Panc1 (cell line): ENCODE data around the gene LOXL1. TPM values are rescaled to one million over a fixed set of nuclear protein-coding genes. Genes with fewer than 3 reads are reported as not detected.

Source experiments
- ATAC-seq: fragments of 200-7000 bp; cut with Tn5 transposase; 2 replicates; pipeline ENCODE4 v1.9.1; 2020; ENCODE audit warnings: mild to moderate bottlenecking, moderate library complexity
- BruUV-seq: library from RNA; stranded (reverse); fragments of 400-500 nt; replicated peaks from 2 replicates; lab custom pipeline; 2021; lab: Mats Ljungman, UMichigan
- CTCF ChIA-PET: fragments of 300-600 bp; sonication (Branson Sonifier 250); formaldehyde crosslinking; loops from one replicate; lab custom pipeline; 2022; ENCODE audit warnings: antibody characterized with exemption; lab: Charles Lee
- POLR2A ChIA-PET: fragments of 300-600 bp; sonication (Branson Sonifier 250); formaldehyde crosslinking; loops from one replicate; lab custom pipeline; 2022; ENCODE audit warnings: antibody characterized with exemption; lab: Charles Lee
- DNase-seq: peaks from one replicate; pipeline ENCODE4 v3.0.0-alpha.2; 2010; ENCODE audit warnings: low read depth, low spot score
- H3K27ac ChIP-seq: 2 replicates; pipeline ENCODE4 v1.5.1; 2011; ENCODE audit warnings: mild to moderate bottlenecking, low read length, inconsistent platforms
- H3K27me3 ChIP-seq: fragments of 200-500 bp; sonication (Bioruptor generic); 2 replicates; pipeline ENCODE4 v1.6.0; 2014; ENCODE audit warnings: low read length, inconsistent platforms; ENCODE audit not compliant: control insufficient read depth, insufficient read depth
- H3K36me3 ChIP-seq: fragments of 200-500 bp; sonication (Bioruptor generic); 2 replicates; pipeline ENCODE4 v1.5.1; 2014; ENCODE audit warnings: inconsistent platforms, mild to moderate bottlenecking, low read length, moderate library complexity; ENCODE audit not compliant: control insufficient read depth, insufficient read depth
- H3K4me1 ChIP-seq: 2 replicates; pipeline ENCODE4 v1.5.1; 2011; ENCODE audit warnings: inconsistent platforms, mild to moderate bottlenecking, low read length, moderate library complexity; ENCODE audit not compliant: control insufficient read depth, insufficient read depth
- H3K4me3 ChIP-seq, 2 experiments: 2 replicates each; pipeline ENCODE4 v1.5.1; 2011 to 2012; ENCODE audit warnings: low read depth in 2 of 2, low read length in 2 of 2, mild to moderate bottlenecking in 2 of 2, inconsistent platforms in 1 of 2, moderate library complexity in 1 of 2
- H3K9me3 ChIP-seq: fragments of 200-500 bp; sonication (Bioruptor generic); 2 replicates; pipeline ENCODE4 v1.5.1; 2014; ENCODE audit warnings: low read depth, mild to moderate bottlenecking, inconsistent platforms, low read length, moderate library complexity; ENCODE audit not compliant: control insufficient read depth, insufficient read depth
- POLR2AphosphoS5 ChIP-seq: IDR thresholded peaks from 2 replicates; pipeline ENCODE4 v1.6.1; 2012; ENCODE audit warnings: mild to moderate bottlenecking, low read depth, low read length, moderate library complexity
- REST ChIP-seq, 2 experiments: IDR thresholded peaks; 2 replicates each; pipeline ENCODE4 v1.6.1; 2011 to 2012; ENCODE audit warnings: low read depth in 2 of 2, control low read depth in 1 of 2, low read length in 1 of 2, mild to moderate bottlenecking in 1 of 2, moderate library complexity in 1 of 2; ENCODE audit not compliant: insufficient read depth in 1 of 2
- SIN3A ChIP-seq: IDR thresholded peaks from 2 replicates; pipeline ENCODE4 v1.6.1; 2012; ENCODE audit warnings: low read depth, mild to moderate bottlenecking, low read length, moderate library complexity, borderline replicate concordance; ENCODE audit not compliant: insufficient read depth
- TCF7L2 ChIP-seq: IDR thresholded peaks from 2 replicates; pipeline ENCODE4 v1.6.1; 2011; ENCODE audit warnings: mild to moderate bottlenecking, low read depth, low read length, inconsistent platforms
- in situ Hi-C: cut with HindIII; loops from 2 replicates; pipeline ENCODE4 v1.10.0; 2016; ENCODE audit warnings: low sequenced_read_pairs, low pct_unique_long_range_greater_than_20kb
- intact Hi-C: fragments of 100-400 bp; cut with micrococcal nuclease; formaldehyde crosslinking; loops from one replicate; pipeline ENCODE4 v1.10.0; 2022; ENCODE audit not compliant: unreplicated experiment
- total RNA-seq: library from RNA; stranded (reverse); gene quantifications from one replicate; pipeline ENCODE4 v1.2.1, GENCODE V29; 2021; ENCODE audit not compliant: unreplicated experiment
- TF ChIP-seq, protein P1 (sequence below): fragments of 450-650 bp; IDR thresholded peaks from 2 replicates; pipeline ENCODE4 v1.5.1; 2017; ENCODE audit warnings: mild to moderate bottlenecking

Gene LOXL1
- total RNA-seq, 1 experiment from 2014 or later, result 18.6 TPM

DNA sequence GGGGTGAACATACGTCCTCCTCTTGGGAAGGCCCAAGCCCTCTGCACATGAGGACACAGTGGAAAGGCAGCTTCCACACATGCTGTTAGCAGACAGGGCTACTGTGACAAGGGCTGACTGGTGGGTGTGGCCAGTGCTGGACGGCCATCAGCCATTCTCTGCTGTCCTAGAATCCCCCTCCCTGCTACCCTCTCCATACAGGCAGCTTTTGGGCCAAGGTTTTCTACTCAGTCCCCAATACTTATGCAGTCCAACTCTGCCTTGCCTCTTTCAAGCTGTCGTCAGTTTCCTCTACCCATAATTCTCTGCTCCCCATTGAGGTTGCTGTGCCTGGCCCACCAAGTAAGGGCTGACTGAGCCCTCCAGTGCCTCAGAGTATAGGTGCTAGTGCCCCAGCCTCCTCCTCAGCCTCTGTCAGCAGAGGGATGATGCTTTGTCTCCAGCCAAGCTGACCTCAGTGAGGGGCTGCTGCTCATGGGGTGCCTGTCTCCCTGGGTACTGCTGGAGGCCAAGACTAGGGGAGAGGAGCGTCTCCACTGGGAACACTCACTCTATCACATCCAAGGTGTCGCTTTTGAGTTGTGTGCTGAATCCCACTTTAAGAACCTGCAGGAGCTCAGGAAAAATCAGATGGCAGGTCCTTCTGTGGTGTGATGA lies 2.8 kb downstream of the LOXL1 start:
- ATAC-seq (no peak), DNase-seq (no peak)
- Histone ChIP-seq H3K27ac (no peak overlapping the region), H3K4me3 (no peak overlapping the region), H3K9me3 (no peaks in the 10 kb centered on the region), H3K27me3 (no peaks in the 10 kb centered on the region), H3K4me1 (peaks cover 17% of the 10 kb centered on the region), H3K36me3 (no peaks in the 10 kb centered on the region)
- ChIA-PET CTCF (interaction anchor here (0.6 kb wide), 1 partner anchor 307 kb away, joined by 12 read pairs; the partner anchor contains the start of gene CCDC33), POLR2A (no interaction called here)
- intact Hi-C loops, result no loop called here
- no peak for TF ChIP-seq REST (IDR thresholded peaks at IDR 0.05; ENCODE audit: insufficient read depth in 1 of 2, low read depth in 2 of 2, low read length in 1 of 2)
- no peak for TF ChIP-seq POLR2AphosphoS5
- TF ChIP-seq, protein P1, sequence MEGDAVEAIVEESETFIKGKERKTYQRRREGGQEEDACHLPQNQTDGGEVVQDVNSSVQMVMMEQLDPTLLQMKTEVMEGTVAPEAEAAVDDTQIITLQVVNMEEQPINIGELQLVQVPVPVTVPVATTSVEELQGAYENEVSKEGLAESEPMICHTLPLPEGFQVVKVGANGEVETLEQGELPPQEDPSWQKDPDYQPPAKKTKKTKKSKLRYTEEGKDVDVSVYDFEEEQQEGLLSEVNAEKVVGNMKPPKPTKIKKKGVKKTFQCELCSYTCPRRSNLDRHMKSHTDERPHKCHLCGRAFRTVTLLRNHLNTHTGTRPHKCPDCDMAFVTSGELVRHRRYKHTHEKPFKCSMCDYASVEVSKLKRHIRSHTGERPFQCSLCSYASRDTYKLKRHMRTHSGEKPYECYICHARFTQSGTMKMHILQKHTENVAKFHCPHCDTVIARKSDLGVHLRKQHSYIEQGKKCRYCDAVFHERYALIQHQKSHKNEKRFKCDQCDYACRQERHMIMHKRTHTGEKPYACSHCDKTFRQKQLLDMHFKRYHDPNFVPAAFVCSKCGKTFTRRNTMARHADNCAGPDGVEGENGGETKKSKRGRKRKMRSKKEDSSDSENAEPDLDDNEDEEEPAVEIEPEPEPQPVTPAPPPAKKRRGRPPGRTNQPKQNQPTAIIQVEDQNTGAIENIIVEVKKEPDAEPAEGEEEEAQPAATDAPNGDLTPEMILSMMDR, result no peak
- TF ChIP-seq TCF7L2, result no peak
- no peak for TF ChIP-seq SIN3A
- no TSS peak for BruUV-seq
- in situ Hi-C loops, result no loop called here

DNA sequence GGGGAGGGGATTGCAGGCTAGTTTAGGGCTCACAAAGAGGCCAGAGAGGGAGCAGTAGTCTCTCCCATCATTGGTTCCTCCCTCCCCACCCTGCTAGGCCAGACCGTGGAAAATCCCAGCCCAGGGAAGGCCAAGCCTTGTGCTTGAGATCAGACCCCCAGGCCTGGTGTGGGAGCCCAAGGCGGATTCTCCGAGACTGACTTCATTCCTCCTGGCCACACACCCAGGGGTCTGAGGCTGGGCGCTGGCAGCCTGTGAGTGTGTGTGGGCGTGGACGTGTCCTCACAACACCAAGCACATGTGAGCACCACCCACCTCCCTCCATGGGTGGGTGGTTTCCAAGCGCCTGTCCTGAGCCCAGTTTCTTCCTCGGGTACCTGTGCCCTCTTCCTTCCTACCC lies 4.1 kb downstream of the LOXL1 start:
- in situ Hi-C loops, result no loop called here
- no peak overlapping the region for H3K4me3 ChIP-seq
- POLR2A ChIA-PET, result no interaction called here
- no peaks in the 10 kb centered on the region for H3K36me3 ChIP-seq
- intact Hi-C loops, result no loop called here
- no peaks in the 10 kb centered on the region for H3K9me3 ChIP-seq
- H3K4me1 ChIP-seq, result peaks cover 9% of the 10 kb centered on the region
- no TSS peak for BruUV-seq
- H3K27ac ChIP-seq, result no peak overlapping the region
- DNase-seq, result no peak
- no peak for ATAC-seq
- CTCF ChIA-PET, result interaction anchor here (0.5 kb wide), 1 partner anchor 246 kb away, joined by 5 read pairs; no protein-coding TSS in a partner anchor
- H3K27me3 ChIP-seq, result no peaks in the 10 kb centered on the region
- TF ChIP-seq REST (IDR thresholded peaks at IDR 0.05; ENCODE audit: insufficient read depth in 1 of 2, low read depth in 2 of 2, low read length in 1 of 2), result no peak
- no peak for TF ChIP-seq SIN3A
- no peak for TF ChIP-seq TCF7L2
- TF ChIP-seq, protein P1, result no peak
- TF ChIP-seq POLR2AphosphoS5, result no peak
